PC-9 (cell line): ENCODE data around the gene VMA21. TPM values are rescaled to one million over a fixed set of nuclear protein-coding genes. Genes with fewer than 3 reads are reported as not detected.
A peak's percentile ranks its signal among the peaks of the same experiment; 100 is the strongest.

Experiments used
- Bru-seq: library from RNA; stranded (reverse); fragments of 400-500 nt; gene quantifications from one replicate; lab custom pipeline; 2021; lab: Mats Ljungman, UMichigan
- BruChase-seq, 2 experiments: library from RNA; stranded (reverse); fragments of 400-500 nt; gene quantifications; one replicate each; lab custom pipeline; 2021; lab: Mats Ljungman, UMichigan
- BruUV-seq: library from RNA; stranded (reverse); fragments of 400-500 nt; replicated peaks from 2 replicates; lab custom pipeline; 2021; lab: Mats Ljungman, UMichigan
- CTCF ChIA-PET: fragments of 300-600 bp; sonication (Branson Sonifier 250); formaldehyde crosslinking; loops from one replicate; lab custom pipeline; 2022; ENCODE audit warnings: antibody characterized with exemption; lab: Charles Lee
- POLR2A ChIA-PET: fragments of 300-600 bp; sonication (Branson Sonifier 250); formaldehyde crosslinking; loops from one replicate; lab custom pipeline; 2022; ENCODE audit warnings: antibody characterized with exemption; ENCODE audit not compliant: unreplicated experiment; lab: Charles Lee
- DNase-seq, 2 experiments: peaks; one replicate each; pipeline versions ENCODE4 v3.0.0 to v3.0.0-alpha.2; 2015 to 2022; ENCODE audit warnings: mixed read lengths in 1 of 2
- H2AFZ ChIP-seq: fragments of 200-600 bp; sonication (generic); 2 replicates; pipeline ENCODE4 v1.8.1; 2017; ENCODE audit warnings: antibody characterized with exemption
- H3F3A ChIP-seq: fragments of 200-600 bp; sonication (generic); 2 replicates; pipeline ENCODE4 v1.8.1; 2017; ENCODE audit warnings: antibody characterized with exemption, mild to moderate bottlenecking, low read depth; ENCODE audit not compliant: insufficient read depth
- H3K27ac ChIP-seq: fragments of 200-600 bp; sonication (generic); 2 replicates; pipeline ENCODE4 v1.6.1; 2016; ENCODE audit warnings: mixed run types
- H3K27me3 ChIP-seq: fragments of 200-600 bp; sonication (generic); 2 replicates; pipeline ENCODE4 v1.6.1; 2016; ENCODE audit warnings: low read depth, mixed run types; ENCODE audit not compliant: insufficient read depth
- H3K36me3 ChIP-seq: fragments of 200-600 bp; sonication (generic); 2 replicates; pipeline ENCODE4 v1.6.1; 2016; ENCODE audit warnings: low read depth, mixed run types
- H3K4me1 ChIP-seq: fragments of 200-600 bp; sonication (generic); replicated peaks from 2 replicates; pipeline ENCODE4 v1.6.1; 2016; ENCODE audit warnings: mixed run types; ENCODE audit not compliant: insufficient read depth
- H3K4me2 ChIP-seq: fragments of 200-600 bp; sonication (generic); 2 replicates; pipeline ENCODE4 v1.6.1; 2017; ENCODE audit warnings: mixed run types
- H3K4me3 ChIP-seq: fragments of 200-600 bp; sonication (generic); 2 replicates; pipeline ENCODE4 v1.6.1; 2016; ENCODE audit warnings: mixed run types
- H3K79me2 ChIP-seq: fragments of 200-600 bp; sonication (generic); 2 replicates; pipeline ENCODE4 v1.6.1; 2017; ENCODE audit warnings: low read depth, mixed run types
- H3K9me2 ChIP-seq: fragments of 200-600 bp; sonication (generic); 2 replicates; pipeline ENCODE4 v1.8.1; 2017; ENCODE audit warnings: mild to moderate bottlenecking; ENCODE audit not compliant: insufficient read depth
- H3K9me3 ChIP-seq: fragments of 200-600 bp; sonication (generic); 2 replicates; pipeline ENCODE4 v1.8.1; 2016; ENCODE audit warnings: low read depth; ENCODE audit not compliant: insufficient read depth
- H4K20me1 ChIP-seq: fragments of 200-600 bp; sonication (generic); 2 replicates; pipeline ENCODE4 v1.8.1; 2017; ENCODE audit not compliant: insufficient read depth
- EZH2 ChIP-seq: fragments of 200-600 bp; sonication (generic); IDR thresholded peaks from 2 replicates; pipeline ENCODE4 v1.8.0; 2017; ENCODE audit warnings: antibody characterized with exemption, low read depth
- intact Hi-C: fragments of 100-400 bp; cut with micrococcal nuclease; formaldehyde crosslinking; loops from one replicate; pipeline ENCODE4 v1.10.0; 2022; ENCODE audit not compliant: unreplicated experiment
- long read RNA-seq: library from polyadenylated mRNA; stranded (forward); transcript quantifications from one replicate; pipeline ENCODE4 v2.0.0, GENCODE V29; 2022
- total RNA-seq: library from RNA; stranded (reverse); gene quantifications from 2 replicates; pipeline ENCODE4 v1.2.3, GENCODE V29; 2021
- TF ChIP-seq, protein P1 (sequence below): fragments of 200-600 bp; sonication (generic); conservative IDR thresholded peaks from 2 replicates; pipeline ENCODE4 v1.6.1; 2017; ENCODE audit warnings: mixed run types, antibody characterized with exemption, mild to moderate bottlenecking, moderate library complexity

Gene VMA21, protein sequence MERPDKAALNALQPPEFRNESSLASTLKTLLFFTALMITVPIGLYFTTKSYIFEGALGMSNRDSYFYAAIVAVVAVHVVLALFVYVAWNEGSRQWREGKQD
- total RNA-seq (36.8 and 58.4 TPM in 2 replicates), Bru-seq, nascent RNA (percentile 94 among the genes with signal in this experiment), BruChase-seq, experiment 1, labeled RNA remaining after a 2-hour chase (percentile 97 among the genes with signal in this experiment), BruChase-seq, experiment 2, labeled RNA remaining after a 6-hour chase (percentile 97 among the genes with signal in this experiment)
- long read RNA-seq, full-length matches to known transcripts = 53 of 185 reads
- long read RNA-seq, partial matches to known transcripts = 119 of 185 reads
- long read RNA-seq, other reads (novel, unspliced or antisense) = 13 of 185 reads

- ChIA-PET CTCF (no interaction called here), POLR2A (interaction anchor here (0.6 kb wide), 2 partner anchors 78 to 1434 kb away, joined by 4 read pairs; partner anchors contain the start of gene NSDHL)
Observed at GRCh38 chrX:151396825-151397740, at the start of gene VMA21. Gene VMA21, plus strand, starts transcription at chrX:151397206. Its CDS starts 103 bp downstream, at chrX:151397309.

DNA sequence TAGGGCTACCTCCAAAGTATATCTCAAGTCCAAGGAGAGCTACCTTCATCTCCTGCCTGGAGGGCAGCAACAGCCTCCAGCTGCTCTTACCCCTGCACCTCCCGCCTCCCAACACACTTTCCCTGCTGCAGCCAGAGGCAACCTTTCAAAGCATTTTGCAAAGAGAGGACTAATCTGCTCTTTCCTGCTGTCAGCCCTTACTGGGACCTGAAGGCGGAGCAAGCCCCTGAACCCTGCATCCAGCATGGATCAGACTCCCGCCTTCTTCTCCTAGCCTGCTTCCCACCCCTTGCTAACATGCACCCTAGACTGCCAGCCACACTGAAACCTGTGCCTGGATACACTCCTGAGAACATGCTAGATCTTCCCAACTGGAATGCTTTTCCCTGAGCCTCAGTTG is 37.7 kb upstream of the VMA21 start:
- BruUV-seq = no TSS peak
- Histone ChIP-seq H3K27ac (no peak overlapping the region), H3K4me3 (no peak overlapping the region), H3K4me2 (no peak overlapping the region), H3K36me3 (no peaks in the 10 kb centered on the region), H3K9me2 (no peaks in the 10 kb centered on the region), H2AFZ (no peak overlapping the region), H3K79me2 (no peaks in the 10 kb centered on the region), H3K4me1 (no peaks in the 10 kb centered on the region), H3F3A (no peaks in the 10 kb centered on the region), H3K27me3 (peaks cover 68% of the 10 kb centered on the region), H4K20me1 (no peaks in the 10 kb centered on the region), H3K9me3 (no peaks in the 10 kb centered on the region)
- ChIA-PET POLR2A (no interaction called here), CTCF (interaction anchor here (0.7 kb wide), 1 partner anchor 884 kb away, joined by 6 read pairs; no protein-coding TSS in a partner anchor)
- no peak for TF ChIP-seq EZH2
- TF ChIP-seq, protein P1, sequence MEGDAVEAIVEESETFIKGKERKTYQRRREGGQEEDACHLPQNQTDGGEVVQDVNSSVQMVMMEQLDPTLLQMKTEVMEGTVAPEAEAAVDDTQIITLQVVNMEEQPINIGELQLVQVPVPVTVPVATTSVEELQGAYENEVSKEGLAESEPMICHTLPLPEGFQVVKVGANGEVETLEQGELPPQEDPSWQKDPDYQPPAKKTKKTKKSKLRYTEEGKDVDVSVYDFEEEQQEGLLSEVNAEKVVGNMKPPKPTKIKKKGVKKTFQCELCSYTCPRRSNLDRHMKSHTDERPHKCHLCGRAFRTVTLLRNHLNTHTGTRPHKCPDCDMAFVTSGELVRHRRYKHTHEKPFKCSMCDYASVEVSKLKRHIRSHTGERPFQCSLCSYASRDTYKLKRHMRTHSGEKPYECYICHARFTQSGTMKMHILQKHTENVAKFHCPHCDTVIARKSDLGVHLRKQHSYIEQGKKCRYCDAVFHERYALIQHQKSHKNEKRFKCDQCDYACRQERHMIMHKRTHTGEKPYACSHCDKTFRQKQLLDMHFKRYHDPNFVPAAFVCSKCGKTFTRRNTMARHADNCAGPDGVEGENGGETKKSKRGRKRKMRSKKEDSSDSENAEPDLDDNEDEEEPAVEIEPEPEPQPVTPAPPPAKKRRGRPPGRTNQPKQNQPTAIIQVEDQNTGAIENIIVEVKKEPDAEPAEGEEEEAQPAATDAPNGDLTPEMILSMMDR = no peak
- DNase-seq = no peak
- intact Hi-C loops = no loop called here

More at GRCh38 chrX:151396825-151397740, at the start of gene VMA21:
- H3K27ac ChIP-seq = peak within 1 kb of the TSS; percentile 82
- no TSS peak for BruUV-seq
- peak within 1 kb of the TSS; percentile 84 for H3K4me2 ChIP-seq
- intact Hi-C loops = loop anchor here (1.0 to 10.0 kb wide), 2 partner anchors 414 to 502 kb away; partner anchors contain the start of genes CD99L2 and HMGB3
- H2AFZ ChIP-seq = peak within 1 kb of the TSS; percentile 95
- peak within 1 kb of the TSS; percentile 97 for H3K4me3 ChIP-seq
- H3K9me3 ChIP-seq = no peaks in the 10 kb centered on the region
- TF ChIP-seq, protein P1 = no peak
- no peak for TF ChIP-seq EZH2
- H3K9me2 ChIP-seq = no peaks in the 10 kb centered on the region
- no peaks in the 10 kb centered on the region for H3K27me3 ChIP-seq
- H3K79me2 ChIP-seq = peaks cover 51% of the 10 kb centered on the region
- H3K4me1 ChIP-seq = peaks cover 40% of the 10 kb centered on the region
- peaks cover 17% of the 10 kb centered on the region for H3F3A ChIP-seq
- H4K20me1 ChIP-seq = peaks cover 43% of the 10 kb centered on the region
- peak; percentile 81 to 89 for DNase-seq
- no peaks in the 10 kb centered on the region for H3K36me3 ChIP-seq
